Measurements from ENCODE around the gene TRIM17.

Gene TRIM17

DNA sequence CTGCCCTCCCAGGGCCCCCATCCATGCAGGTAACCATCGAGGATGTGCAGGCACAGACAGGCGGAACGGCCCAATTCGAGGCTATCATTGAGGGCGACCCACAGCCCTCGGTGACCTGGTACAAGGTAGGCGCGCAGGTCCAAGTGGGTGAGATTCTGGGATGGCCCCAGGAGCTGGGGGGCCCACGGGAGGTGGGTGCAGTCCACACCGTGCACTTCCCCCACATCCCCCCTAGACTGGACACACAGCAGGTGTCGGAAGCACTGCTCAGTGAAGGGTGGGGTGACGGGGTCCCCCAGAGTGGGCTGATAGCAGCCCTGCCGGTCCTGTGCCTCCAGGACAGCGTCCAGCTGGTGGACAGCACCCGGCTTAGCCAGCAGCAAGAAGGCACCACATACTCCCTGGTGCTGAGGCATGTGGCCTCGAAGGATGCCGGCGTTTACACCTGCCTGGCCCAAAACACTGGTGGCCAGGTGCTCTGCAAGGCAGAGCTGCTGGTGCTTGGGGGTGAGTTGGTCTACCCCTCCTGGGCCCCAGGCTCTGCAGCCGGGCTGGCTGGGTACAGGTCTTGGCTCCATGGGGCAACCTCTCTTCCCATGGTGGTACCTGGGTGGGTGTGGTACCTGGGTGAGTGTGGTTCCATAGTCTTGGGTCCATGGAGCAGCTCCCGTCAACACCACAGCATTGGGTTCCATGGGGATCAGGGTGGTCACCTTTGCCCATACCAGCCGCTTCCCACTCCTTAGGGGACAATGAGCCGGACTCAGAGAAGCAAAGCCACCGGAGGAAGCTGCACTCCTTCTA lies 50.4 kb downstream of the TRIM17 start:
- no peak for DNase-seq

DNA sequence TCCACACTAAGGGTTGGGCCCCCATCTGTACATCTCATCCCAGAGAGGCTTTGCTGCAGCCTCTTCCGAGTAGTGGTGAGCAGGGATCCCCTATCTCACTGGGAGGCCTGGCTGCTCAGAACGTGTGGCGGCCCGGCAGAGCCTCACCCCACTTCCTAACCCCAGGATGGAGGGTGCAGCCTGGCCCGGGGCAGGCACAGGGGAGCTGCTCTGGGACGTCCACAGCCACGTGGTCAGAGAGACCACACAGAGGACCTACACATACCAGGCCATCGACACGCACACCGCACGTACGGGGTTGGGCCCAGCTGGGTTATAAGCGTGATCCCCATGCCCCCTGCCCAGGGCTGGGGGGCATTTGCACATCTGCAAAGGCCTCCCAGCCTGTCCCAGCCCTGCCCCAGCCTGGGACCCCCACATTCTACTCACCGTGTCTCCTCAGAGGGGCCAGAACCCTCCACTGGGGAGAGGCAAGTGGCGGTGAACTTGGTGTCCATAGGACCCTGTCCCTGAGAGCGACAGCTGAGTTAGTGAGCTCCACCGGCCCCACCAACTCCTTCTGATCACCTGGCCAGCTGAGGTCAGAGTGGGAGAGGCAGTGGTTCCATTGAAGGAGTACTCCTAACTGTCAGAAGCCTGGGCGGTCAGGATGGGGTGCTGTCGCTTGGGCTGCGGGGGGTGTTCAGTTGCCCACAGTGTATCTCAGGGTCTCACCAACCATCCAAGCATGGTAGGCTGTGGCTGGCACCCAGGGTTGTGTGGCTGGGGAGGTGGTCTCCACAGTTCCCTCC lies 51.2 kb downstream of the TRIM17 start:
- no peak for DNase-seq

DNA sequence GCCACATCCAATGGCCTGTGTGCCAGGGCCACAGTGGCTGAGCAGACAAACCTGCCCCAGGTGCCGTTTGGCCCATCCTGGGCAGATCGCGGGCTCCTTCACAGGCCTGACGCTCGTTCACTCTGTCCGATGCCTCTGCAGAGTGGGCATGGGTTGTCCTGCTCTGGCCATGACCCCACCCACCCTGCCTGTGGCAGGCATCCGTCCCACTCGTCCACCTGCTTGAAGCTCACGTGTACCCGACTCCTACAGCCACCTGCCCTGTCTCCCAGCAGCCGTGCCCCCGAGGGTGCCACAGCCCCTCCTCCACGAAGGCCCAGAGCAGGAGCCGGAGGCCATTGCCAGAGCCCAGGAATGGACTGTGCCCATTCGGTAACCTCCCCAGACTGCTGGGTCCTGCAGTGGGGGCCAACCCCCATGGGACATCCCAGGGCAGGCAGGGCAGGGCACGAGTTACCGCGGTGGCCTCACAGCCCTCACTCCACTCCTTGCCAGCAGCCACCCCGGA lies 51.9 kb downstream of the TRIM17 start:
- no peak for DNase-seq

DNA sequence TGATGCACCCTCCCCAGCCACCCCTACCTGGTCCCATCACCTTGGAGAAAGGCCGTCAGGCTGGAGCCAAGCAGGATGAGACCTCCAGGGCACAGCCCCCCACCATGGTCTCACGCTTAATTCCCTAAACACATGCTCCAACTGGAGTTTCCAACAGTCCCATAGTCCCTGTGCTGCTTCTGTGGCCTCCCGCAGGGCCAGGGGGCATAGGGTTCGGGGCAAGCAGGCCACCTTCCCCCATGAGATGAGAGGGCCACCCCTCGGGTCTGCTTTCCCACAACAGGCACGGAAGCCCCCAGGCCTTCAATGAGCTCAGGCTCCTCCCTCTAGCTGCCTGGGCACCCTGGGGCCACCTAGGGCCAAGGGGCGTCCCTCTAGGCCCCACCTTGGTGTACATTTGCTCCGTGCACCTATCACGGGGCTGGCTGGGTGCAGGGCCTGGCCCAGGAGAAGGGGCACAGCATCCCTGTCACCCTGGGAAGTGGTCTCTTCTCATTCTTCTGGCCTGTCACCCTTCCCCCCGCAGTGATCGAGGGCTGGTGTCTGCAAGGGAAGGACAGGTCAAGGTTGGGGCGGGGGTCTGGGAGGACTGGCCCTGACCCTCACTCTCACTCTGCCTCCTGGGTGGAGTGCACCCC lies 52.5 kb downstream of the TRIM17 start:
- no peak for DNase-seq

DNA sequence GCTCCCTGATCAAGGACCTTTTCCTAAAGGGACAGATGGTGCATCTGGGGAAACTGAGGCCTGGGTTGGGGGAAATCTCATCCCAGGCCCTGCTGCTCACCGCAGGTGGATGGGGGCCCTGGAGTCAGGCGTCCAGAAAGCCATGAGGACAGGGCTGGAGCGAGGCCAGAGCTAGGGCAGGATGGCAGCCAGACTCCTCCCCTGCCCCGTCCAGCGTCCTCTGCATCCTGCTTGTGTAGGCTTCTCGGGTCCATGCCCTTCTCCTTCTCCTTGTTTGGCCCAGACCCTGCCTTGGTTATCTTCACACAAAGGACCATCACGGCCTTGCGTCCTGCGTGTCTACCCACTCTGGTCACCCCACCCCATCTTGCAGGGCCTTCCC lies 53.0 kb downstream of the TRIM17 start:
- DNase-seq, result no peak

DNA sequence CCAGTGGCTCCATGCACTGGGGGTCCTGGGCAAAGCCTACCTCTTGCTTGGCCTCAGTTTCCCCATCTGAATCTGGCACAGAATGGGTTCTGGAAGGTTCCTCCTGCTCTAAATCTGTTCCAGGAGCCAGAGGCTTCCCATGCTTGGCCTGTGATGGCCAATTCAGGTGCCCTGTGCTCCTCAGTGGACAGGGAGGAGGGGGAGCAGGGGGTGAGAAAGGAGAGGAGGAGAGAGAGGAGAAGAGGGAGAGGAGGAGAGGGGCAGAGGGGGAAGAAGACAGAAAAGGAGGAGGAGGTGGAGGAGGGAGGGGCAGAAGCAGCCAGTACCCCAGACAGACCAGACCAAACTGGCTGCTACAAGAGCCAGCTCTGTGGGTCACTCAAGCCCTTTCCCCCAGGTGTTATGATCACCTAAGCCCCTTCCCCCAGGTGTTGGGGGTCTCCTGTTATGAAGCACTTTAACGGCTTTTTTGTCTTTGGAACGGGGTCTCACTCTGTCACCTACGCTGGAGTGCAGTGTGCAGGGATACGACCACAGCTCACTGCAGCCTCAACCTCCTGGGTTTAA lies 53.7 kb downstream of the TRIM17 start:
- DNase-seq, result no peak

DNA sequence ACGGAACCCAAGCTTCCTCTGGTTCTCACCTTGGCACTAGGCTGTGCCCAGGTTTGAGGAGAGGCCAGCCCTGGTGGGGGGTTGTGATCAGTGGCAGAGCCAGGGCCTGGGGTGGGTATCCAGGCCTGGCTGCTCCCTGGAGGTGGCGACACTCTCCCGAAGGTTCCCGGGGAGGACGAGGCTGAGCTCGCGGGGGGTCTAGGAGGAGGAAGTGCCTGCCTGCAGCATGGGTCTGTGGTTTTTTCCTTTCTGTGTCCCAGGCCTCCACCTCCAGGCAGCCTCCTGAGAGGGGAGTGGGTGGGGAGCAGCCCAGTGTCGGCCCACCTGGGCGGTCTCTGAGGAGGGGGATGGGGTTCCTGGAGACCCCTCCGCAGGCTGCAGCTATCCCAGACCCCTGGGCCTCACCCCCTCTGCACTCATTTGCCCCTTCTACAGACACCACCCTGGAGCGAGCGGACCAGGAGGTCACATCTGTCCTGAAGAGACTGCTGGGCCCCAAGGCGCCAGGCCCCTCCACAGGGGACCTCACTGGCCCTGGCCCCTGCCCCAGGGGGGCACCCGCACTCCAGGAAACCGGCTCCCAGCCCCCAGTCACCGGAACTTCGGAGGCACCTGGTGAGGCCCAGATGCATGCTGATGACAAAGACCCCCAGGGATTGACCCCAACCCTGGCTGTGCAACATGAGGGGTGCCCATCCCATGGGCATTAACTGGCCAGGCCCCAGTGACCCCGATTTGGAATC lies 54.3 kb downstream of the TRIM17 start:
- DNase-seq, result no peak

DNA sequence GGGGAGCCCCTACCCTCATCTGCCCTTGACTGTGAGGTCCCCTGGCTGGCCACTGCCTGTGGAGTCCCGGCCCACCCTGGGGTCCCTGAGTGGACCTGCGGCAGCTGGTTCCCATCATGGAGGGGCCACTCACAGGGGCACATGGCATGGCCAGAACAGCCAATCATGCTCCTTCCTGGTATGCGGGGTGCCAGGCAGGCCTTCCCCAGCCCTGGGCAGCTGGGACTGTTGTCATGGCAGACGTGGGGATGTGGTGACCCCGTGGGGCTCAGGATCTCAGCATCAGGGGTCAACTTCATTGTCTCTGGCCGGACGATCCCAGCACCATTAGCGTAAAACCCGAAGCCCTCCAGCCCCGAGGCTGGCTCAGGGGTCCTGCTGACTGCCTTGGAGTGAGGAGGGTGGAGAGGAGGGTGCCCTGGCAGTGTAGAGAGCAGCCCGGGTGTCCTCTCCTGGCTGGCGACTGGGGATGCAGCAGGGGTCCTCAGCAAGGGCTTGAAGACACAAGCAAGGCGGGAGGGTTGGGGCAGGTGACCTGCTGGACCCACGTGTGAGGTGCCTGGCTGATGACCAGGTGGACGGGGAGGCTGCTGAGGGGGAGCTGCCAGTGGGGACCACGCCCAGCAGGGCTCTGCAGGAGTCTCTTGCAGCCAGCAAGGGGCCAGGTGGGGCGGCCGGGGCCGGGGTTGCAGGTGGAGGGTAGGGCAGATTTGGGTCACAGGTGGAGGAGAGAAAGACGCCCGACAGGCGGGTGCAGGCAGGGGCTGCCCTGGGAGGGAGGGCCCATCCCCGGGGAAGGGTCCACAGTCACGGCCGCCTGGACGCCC lies 55.1 kb downstream of the TRIM17 start:
- no peak for DNase-seq

DNA sequence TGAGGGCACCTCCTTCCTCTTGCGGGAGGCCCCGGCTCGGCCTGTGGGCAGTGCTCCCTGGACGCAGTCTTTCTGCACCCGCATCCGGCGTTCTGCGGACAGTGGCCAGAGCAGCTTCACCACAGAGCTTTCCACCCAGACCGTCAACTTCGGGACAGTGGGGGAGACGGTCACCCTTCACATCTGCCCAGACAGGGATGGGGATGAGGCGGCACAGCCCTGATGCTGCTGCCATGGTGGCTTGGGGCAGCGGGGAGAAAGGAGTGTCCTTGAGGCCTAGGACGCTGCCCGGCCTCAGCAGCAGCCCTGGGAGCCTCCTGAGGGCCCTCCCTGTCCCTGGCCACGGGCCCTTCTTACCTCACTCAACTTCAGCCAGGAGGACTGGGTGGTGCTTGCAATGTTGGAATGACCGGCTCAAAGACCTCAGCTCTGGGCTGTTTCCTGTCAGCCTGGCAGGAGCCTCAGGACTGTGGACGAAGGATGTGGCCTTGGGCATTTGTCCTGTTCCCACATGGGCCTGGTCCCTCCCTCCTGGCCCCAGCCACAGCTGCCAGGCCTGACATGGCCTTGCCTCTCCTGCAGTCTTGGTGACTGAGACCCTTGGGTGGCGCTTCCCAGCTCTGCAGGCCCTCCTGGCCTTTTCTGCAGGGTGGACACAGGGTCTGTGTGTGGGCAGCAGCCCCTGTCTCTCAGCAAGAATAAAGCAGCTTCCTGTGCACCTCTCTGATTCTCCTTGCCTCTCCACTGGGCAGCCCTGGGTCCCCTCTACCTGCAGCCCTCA lies 55.9 kb downstream of the TRIM17 start:
- DNase-seq, result no peak

DNA sequence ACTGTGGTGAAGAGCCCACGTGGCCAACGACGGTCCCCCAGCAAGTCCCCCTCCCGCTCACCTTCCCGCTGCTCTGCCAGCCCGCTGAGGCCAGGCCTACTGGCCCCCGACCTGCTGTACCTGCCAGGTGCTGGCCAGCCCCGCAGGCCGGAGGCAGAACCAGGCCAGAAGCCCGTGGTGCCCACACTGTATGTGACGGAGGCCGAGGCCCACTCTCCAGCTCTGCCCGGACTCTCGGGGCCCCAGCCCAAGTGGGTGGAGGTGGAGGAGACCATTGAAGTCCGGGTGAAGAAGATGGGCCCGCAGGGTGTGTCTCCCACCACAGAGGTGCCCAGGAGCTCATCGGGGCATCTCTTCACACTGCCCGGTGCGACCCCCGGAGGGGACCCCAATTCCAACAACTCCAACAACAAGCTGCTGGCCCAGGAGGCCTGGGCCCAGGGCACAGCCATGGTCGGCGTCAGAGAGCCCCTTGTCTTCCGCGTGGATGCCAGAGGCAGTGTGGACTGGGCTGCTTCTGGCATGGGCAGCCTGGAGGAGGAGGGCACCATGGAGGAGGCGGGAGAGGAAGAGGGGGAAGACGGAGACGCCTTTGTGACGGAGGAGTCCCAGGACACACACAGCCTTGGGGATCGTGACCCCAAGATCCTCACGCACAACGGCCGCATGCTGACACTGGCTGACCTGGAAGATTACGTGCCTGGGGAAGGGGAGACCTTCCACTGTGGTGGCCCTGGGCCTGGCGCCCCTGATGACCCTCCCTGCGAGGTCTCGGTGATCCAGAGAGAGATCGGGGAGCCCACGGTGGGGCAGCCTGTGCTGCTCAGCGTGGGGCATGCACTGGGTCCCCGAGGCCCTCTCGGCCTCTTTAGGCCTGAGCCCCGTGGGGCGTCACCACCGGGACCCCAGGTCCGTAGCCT lies 56.8 kb downstream of the TRIM17 start:
- no peak for DNase-seq

DNA sequence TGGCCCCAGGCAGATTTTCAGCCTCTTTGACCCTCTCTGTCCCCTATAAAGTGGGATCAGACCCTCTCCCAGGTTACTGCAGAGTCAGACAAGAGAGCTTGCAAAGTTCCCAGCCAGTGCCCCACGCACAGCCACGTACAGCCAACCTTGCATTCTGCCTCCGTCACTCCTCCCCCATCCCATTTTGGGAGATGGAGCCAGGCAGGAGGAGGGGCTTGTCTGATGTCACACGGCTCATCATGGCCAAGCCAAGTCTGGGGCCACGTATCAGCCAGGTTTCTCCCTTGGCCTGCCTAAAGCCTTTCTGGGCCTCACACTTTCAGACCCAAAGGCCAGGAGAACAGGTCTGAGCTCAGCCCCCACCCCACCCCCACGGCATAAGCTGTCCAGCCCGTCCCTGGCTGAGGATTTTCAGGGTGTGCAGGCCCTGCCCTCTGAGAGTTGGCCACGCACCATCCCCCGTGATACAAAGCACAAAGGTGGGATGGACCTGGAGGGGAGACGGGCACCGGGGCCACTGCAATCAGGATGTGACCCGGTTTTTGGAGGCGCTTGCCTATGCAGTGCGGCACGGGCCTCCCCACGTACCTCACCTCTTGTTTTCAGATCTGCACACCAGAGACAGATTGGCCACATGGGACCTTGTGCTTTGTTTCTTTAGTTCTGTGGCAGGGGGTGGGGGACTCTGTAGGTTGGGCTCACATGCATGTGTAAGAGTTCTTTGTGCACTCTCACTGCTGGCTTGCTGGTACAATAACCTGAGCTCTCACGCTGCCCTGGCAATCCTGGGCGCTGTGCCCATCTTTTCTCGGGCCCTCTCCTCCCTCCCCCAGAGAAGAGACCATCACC lies 57.7 kb downstream of the TRIM17 start:
- no peak for DNase-seq

DNA sequence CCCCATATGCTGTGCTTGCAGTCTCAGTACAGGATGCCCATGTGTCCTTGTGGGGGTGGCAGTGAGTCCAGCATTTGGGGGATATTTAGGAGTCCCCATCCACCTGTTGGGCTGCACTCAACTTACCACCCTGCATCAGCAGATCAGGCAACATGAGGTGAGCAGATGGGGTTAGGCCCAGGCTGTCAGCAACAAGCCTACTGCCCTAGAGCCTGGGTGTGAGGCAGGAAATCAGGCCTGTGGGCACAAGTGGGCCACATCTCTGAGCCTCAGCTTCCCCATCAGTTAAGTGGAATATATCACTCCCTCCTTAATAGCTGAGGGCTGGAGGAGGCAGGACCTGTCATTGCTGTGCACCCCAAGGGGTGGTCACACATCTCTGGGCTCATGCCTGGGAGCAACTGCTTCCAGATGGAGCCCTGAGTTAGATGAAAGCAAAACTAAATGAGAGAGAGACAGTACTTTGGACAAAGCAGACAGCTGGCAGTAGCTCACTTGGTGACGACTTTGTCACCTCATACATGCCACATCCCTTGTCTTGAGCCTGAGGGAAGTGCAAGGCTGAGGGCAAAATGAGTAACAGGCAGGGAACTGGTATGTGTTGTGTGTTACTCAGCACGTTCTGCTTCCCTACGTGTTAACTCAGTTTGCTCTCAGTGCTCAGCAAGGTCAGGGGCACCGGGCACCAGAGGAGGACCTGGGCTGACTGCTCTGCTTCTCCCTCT lies 58.5 kb downstream of the TRIM17 start:
- DNase-seq, result no peak
